Measurements from ENCODE around the gene SLC19A3. TPM values are rescaled to one million over a fixed set of nuclear protein-coding genes. Genes with fewer than 3 reads are reported as not detected.
"Not testable (repeated sequence)": the region's sequence is repeated elsewhere in the genome, so short reads cannot be mapped to it uniquely, and the experiment has no call there.

SLC19A3 gene
- total and polyA plus RNA-seq, 2 experiments from 2014 or later, result 3.5 to 9.1 TPM

DNA sequence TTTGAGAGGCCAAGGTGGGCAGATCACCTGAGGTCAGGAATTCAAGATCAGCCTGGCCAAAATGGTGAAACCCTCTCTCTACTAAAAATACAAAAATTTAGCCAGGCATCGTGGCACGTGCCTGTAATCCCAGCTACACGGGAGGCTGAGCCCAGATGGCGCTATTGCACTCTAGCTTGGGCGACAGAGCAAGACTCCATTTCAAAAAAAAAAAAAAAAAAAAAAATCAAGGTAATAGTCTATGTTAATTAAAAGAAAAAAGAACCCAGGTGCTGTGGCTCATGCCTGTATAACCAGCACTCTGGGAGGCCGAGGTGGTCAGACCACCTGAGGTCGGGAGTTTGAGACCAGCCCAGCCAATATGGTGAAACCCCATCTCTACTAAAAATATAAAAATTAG is 22.9 kb upstream of the SLC19A3 start:
- not testable (repeated sequence) for H3K4me1 Mint-ChIP-seq; H3F3A ChIP-seq (replicated peaks; ENCODE audit: low read depth); H4K20me1 ChIP-seq (replicated peaks; ENCODE audit: insufficient read depth); H3K4me3 ChIP-seq; H3K4me2 ChIP-seq; H3K9me2 ChIP-seq (ENCODE audit: insufficient read depth); H3K27ac Mint-ChIP-seq; H3K36me3 ChIP-seq (ENCODE audit: insufficient read depth); H3K27me3 Mint-ChIP-seq (ENCODE audit: insufficient read depth, low read depth, poor library complexity); H3K4me3 Mint-ChIP-seq; H3K27me3 ChIP-seq (ENCODE audit: insufficient read depth); ATAC-seq; H3K36me3 Mint-ChIP-seq (ENCODE audit: low read depth); H3K9me3 Mint-ChIP-seq; H3K79me2 ChIP-seq (replicated peaks; ENCODE audit: insufficient read depth); H3K4me1 ChIP-seq (ENCODE audit: insufficient read depth); H3K27ac ChIP-seq (ENCODE audit: low read depth)
- TF ChIP-seq, protein P1, sequence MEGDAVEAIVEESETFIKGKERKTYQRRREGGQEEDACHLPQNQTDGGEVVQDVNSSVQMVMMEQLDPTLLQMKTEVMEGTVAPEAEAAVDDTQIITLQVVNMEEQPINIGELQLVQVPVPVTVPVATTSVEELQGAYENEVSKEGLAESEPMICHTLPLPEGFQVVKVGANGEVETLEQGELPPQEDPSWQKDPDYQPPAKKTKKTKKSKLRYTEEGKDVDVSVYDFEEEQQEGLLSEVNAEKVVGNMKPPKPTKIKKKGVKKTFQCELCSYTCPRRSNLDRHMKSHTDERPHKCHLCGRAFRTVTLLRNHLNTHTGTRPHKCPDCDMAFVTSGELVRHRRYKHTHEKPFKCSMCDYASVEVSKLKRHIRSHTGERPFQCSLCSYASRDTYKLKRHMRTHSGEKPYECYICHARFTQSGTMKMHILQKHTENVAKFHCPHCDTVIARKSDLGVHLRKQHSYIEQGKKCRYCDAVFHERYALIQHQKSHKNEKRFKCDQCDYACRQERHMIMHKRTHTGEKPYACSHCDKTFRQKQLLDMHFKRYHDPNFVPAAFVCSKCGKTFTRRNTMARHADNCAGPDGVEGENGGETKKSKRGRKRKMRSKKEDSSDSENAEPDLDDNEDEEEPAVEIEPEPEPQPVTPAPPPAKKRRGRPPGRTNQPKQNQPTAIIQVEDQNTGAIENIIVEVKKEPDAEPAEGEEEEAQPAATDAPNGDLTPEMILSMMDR (conservative IDR thresholded peaks at IDR 0.05; ENCODE audit: low read depth in 2 of 2), result peak; percentile 65 to 74
- H2AFZ ChIP-seq, result peak overlapping the region; percentile 57; the same call in 1 of the 2 replicates
- DNase-seq (ENCODE audit: low spot score), result peak; percentile 74

DNA sequence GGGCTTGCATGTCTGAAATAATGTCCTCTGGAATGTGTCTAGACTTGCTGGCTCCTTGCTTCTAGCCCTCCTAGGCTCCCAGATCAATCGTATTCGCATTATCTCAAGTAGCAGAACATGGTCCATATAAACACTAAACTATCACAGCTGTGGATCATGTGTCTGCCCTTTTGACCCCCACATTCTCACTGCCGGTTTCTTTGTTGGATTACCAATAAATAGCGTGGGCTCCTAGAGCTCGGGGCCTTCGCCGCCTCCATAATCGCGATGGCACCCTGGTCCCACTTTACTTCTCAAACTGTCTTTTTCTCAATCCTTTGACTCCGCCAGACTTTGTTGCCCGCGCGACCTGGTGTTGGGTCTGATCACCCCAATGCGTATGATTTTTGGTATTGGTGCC is 21.5 kb upstream of the SLC19A3 start:
- ATAC-seq (no peak), DNase-seq (ENCODE audit: low spot score) (no peak)
- no peak overlapping the region for H3K27ac Mint-ChIP-seq
- no peak overlapping the region for H3K4me3 Mint-ChIP-seq
- no peaks in the 10 kb centered on the region for H3K36me3 Mint-ChIP-seq (ENCODE audit: low read depth)
- no peaks in the 10 kb centered on the region; the same call in 2 of the 3 replicates for H3K9me3 Mint-ChIP-seq
- no peaks in the 10 kb centered on the region for H3K27me3 ChIP-seq (ENCODE audit: insufficient read depth)
- 0 out of 3 replicates have a peak, but pooled peaks cover 2% of the 10 kb centered on the region for H3K4me1 Mint-ChIP-seq
- no peaks in the 10 kb centered on the region for H3K4me1 ChIP-seq (ENCODE audit: insufficient read depth)
- H4K20me1 ChIP-seq (replicated peaks; ENCODE audit: insufficient read depth), result no peaks in the 10 kb centered on the region
- H3K36me3 ChIP-seq (ENCODE audit: insufficient read depth), result no peaks in the 10 kb centered on the region
- H3K4me3 ChIP-seq, result no peak overlapping the region
- H2AFZ ChIP-seq, result no peak overlapping the region
- H3K9me2 ChIP-seq (ENCODE audit: insufficient read depth), result no peaks in the 10 kb centered on the region
- no peaks in the 10 kb centered on the region for H3K79me2 ChIP-seq (replicated peaks; ENCODE audit: insufficient read depth)
- H3K27me3 Mint-ChIP-seq (ENCODE audit: insufficient read depth, low read depth, poor library complexity), result peaks cover 9% of the 10 kb centered on the region
- no peak overlapping the region for H3K4me2 ChIP-seq
- no peaks in the 10 kb centered on the region for H3F3A ChIP-seq (replicated peaks; ENCODE audit: low read depth)
- no peak overlapping the region for H3K27ac ChIP-seq (ENCODE audit: low read depth)
- TF ChIP-seq, protein P2, sequence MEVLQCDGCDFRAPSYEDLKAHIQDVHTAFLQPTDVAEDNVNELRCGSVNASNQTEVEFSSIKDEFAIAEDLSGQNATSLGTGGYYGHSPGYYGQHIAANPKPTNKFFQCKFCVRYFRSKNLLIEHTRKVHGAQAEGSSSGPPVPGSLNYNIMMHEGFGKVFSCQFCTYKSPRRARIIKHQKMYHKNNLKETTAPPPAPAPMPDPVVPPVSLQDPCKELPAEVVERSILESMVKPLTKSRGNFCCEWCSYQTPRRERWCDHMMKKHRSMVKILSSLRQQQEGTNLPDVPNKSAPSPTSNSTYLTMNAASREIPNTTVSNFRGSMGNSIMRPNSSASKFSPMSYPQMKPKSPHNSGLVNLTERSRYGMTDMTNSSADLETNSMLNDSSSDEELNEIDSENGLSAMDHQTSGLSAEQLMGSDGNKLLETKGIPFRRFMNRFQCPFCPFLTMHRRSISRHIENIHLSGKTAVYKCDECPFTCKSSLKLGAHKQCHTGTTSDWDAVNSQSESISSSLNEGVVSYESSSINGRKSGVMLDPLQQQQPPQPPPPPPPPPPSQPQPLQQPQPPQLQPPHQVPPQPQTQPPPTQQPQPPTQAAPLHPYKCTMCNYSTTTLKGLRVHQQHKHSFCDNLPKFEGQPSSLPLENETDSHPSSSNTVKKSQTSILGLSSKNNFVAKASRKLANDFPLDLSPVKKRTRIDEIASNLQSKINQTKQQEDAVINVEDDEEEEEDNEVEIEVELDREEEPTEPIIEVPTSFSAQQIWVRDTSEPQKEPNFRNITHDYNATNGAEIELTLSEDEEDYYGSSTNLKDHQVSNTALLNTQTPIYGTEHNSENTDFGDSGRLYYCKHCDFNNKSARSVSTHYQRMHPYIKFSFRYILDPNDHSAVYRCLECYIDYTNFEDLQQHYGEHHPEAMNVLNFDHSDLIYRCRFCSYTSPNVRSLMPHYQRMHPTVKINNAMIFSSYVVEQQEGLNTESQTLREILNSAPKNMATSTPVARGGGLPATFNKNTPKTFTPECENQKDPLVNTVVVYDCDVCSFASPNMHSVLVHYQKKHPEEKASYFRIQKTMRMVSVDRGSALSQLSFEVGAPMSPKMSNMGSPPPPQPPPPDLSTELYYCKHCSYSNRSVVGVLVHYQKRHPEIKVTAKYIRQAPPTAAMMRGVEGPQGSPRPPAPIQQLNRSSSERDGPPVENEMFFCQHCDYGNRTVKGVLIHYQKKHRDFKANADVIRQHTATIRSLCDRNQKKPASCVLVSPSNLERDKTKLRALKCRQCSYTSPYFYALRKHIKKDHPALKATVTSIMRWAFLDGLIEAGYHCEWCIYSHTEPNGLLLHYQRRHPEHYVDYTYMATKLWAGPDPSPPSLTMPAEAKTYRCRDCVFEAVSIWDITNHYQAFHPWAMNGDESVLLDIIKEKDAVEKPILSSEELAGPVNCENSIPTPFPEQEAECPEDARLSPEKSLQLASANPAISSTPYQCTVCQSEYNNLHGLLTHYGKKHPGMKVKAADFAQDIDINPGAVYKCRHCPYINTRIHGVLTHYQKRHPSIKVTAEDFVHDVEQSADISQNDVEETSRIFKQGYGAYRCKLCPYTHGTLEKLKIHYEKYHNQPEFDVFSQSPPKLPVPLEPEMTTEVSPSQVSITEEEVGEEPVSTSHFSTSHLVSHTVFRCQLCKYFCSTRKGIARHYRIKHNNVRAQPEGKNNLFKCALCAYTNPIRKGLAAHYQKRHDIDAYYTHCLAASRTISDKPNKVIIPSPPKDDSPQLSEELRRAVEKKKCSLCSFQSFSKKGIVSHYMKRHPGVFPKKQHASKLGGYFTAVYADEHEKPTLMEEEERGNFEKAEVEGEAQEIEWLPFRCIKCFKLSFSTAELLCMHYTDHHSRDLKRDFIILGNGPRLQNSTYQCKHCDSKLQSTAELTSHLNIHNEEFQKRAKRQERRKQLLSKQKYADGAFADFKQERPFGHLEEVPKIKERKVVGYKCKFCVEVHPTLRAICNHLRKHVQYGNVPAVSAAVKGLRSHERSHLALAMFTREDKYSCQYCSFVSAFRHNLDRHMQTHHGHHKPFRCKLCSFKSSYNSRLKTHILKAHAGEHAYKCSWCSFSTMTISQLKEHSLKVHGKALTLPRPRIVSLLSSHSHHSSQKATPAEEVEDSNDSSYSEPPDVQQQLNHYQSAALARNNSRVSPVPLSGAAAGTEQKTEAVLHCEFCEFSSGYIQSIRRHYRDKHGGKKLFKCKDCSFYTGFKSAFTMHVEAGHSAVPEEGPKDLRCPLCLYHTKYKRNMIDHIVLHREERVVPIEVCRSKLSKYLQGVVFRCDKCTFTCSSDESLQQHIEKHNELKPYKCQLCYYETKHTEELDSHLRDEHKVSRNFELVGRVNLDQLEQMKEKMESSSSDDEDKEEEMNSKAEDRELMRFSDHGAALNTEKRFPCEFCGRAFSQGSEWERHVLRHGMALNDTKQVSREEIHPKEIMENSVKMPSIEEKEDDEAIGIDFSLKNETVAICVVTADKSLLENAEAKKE (CRISPR knock-in tag; IDR thresholded peaks at IDR 0.05), result no peak
- TF ChIP-seq, protein P1 (conservative IDR thresholded peaks at IDR 0.05; ENCODE audit: low read depth in 2 of 2), result no peak
- TF ChIP-seq CREB1 (CRISPR knock-in tag; IDR thresholded peaks at IDR 0.05; ENCODE audit: low read depth) (no peak), ZNF114 (CRISPR knock-in tag; IDR thresholded peaks at IDR 0.05) (no peak), POLR2AphosphoS5 (IDR thresholded peaks at IDR 0.05; ENCODE audit: low read depth) (no peak), ZNF331 (CRISPR knock-in tag; IDR thresholded peaks at IDR 0.05; ENCODE audit: low read depth) (no peak), EZH2phosphoT487 (IDR thresholded peaks at IDR 0.05; ENCODE audit: unreplicated experiment) (no peak)
- TF ChIP-seq, protein P3, sequence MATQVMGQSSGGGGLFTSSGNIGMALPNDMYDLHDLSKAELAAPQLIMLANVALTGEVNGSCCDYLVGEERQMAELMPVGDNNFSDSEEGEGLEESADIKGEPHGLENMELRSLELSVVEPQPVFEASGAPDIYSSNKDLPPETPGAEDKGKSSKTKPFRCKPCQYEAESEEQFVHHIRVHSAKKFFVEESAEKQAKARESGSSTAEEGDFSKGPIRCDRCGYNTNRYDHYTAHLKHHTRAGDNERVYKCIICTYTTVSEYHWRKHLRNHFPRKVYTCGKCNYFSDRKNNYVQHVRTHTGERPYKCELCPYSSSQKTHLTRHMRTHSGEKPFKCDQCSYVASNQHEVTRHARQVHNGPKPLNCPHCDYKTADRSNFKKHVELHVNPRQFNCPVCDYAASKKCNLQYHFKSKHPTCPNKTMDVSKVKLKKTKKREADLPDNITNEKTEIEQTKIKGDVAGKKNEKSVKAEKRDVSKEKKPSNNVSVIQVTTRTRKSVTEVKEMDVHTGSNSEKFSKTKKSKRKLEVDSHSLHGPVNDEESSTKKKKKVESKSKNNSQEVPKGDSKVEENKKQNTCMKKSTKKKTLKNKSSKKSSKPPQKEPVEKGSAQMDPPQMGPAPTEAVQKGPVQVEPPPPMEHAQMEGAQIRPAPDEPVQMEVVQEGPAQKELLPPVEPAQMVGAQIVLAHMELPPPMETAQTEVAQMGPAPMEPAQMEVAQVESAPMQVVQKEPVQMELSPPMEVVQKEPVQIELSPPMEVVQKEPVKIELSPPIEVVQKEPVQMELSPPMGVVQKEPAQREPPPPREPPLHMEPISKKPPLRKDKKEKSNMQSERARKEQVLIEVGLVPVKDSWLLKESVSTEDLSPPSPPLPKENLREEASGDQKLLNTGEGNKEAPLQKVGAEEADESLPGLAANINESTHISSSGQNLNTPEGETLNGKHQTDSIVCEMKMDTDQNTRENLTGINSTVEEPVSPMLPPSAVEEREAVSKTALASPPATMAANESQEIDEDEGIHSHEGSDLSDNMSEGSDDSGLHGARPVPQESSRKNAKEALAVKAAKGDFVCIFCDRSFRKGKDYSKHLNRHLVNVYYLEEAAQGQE (IDR thresholded peaks at IDR 0.05; ENCODE audit: unreplicated experiment), result no peak
